Right lobe of liver (tissue), 6 donors: ENCODE results near the gene CCDC137. TPM values are rescaled to one million over a fixed set of nuclear protein-coding genes. Genes with fewer than 3 reads are reported as not detected.

ENCODE experiments used
- ATAC-seq, 4 donors: fragments of 200-7000 bp; cut with Tn5 transposase; one replicate each; pipeline ENCODE4 v1.9.1; 2020; ENCODE audit warnings: mild to moderate bottlenecking in 4 of 4, moderate library complexity in 4 of 4
- DNase-seq, 3 donors: peaks; one replicate each; pipeline ENCODE4 v3.0.0-alpha.2; 2020
- H3K27ac ChIP-seq, 3 donors: fragments of 200-600 bp; one replicate each; pipeline ENCODE4 v1.8.0; 2022
- H3K27me3 ChIP-seq, 2 donors: fragments of 200-600 bp; one replicate each; pipeline ENCODE4 v1.8.0; 2022
- H3K36me3 ChIP-seq, 4 donors: fragments of 200-600 bp; sonication (generic) in 1 of 4; one replicate each; pipeline versions ENCODE4 v1.5.1 to v1.8.0; 2017 to 2022; ENCODE audit warnings: control low read depth in 1 of 4
- H3K4me1 ChIP-seq, 4 donors: fragments of 200-600 bp; sonication (generic) in 1 of 4; one replicate each; pipeline versions ENCODE4 v1.5.1 to v1.8.0; 2017 to 2022; ENCODE audit warnings: control low read depth in 1 of 4
- H3K4me3 ChIP-seq, 3 donors: fragments of 200-600 bp; one replicate each; pipeline ENCODE4 v1.8.0; 2022
- H3K9me3 ChIP-seq, 4 donors: fragments of 200-600 bp; sonication (generic) in 1 of 4; one replicate each; pipeline versions ENCODE4 v1.5.1 to v1.8.0; 2017 to 2022; ENCODE audit warnings: control low read depth in 1 of 4
- CTCF ChIP-seq, 4 donors: fragments of 200-600 bp in 3 of 4; fragments of 450-650 bp in 1 of 4; IDR thresholded peaks; one replicate each; pipeline versions ENCODE4 v1.5.1 to v1.8.0; 2016 to 2022; ENCODE audit warnings: antibody characterized with exemption in 4 of 4, mild to moderate bottlenecking in 2 of 4
- POLR2A ChIP-seq: fragments of 450-650 bp; IDR thresholded peaks from one replicate; pipeline ENCODE4 v1.6.1; 2017; ENCODE audit warnings: antibody characterized with exemption, mild to moderate bottlenecking
- WGBS: methylation state at CpG from one replicate; pipeline ENCODE4 v1.1.6; 2018; ENCODE audit warnings: low coverage, low lambda C conversion rate; ENCODE audit not compliant: insufficient coverage; ENCODE audit errors: missing lambda C conversion rate; 5-methylcytosine and 5-hydroxymethylcytosine counted together
- intact Hi-C, 2 donors: fragments of 100-400 bp; cut with DNase I; formaldehyde crosslinking; loops; one replicate each; pipeline versions ENCODE4 v1.11.2 to v1.14.1; 2022
- total RNA-seq, 6 experiments: library from RNA; depleted of rRNA in 2 of 6; stranded (reverse); fragments of >200 nt in 2 of 6; fragmentation: NEBNext Ultra II Directional in 3 of 6; extraction: Animal tissue kit (Norgen Biotek cat#: 25700) in 3 of 6; gene quantifications; one replicate each; pipeline versions ENCODE4 v1.1.0 to v1.2.4, GENCODE V29; 2016 to 2023
- donor health status: DM: no; HTN: yes; CAD: no.
- donor health status: DM: no; HTN: no; CAD: no.
- donor health status: DM: no; HTN: no; CAD: no.
- donor health status: DM: no; HTN: yes; CAD: no.
- donor health status: DM: no; HTN: yes; CAD: no.

Gene CCDC137
- total RNA-seq, 6 experiments from 2014 or later: 5.5 to 35.0 (median 6.5) TPM

DNA sequence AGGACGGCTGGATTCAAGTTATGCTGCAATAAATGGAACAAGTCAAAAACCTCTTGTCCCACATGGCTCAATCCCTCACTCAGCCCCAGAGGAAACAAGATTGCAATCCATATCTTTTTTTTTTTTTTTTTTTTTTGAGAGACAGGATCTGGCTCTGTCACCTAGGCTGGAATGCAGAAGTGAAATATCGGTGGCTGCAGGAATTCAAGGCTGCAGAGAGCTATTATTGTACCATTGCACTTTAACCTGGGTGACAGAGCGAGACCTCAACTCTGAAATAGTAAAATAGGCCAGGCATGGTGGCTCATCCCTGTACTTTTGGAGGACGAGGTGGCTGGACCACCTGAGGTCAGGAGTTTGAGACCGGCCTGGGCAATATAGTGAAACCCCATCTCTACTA is 7.5 kb upstream of the CCDC137 start:
- H3K4me1 ChIP-seq: no peaks in the 10 kb centered on the region
- no peak for ATAC-seq
- no peaks in the 10 kb centered on the region for H3K36me3 ChIP-seq
- H3K9me3 ChIP-seq: no peaks in the 10 kb centered on the region
- no peak for DNase-seq
- intact Hi-C loops: no loop called here
- TF ChIP-seq POLR2A: no peak
- no peak for TF ChIP-seq CTCF (IDR thresholded peaks at IDR 0.05)
- no peak overlapping the region for H3K4me3 ChIP-seq
- no peaks in the 10 kb centered on the region for H3K27me3 ChIP-seq
- WGBS: 65% methylated on average over 5 of the region's 5 CpGs
- H3K27ac ChIP-seq: no peak overlapping the region

- H3K27me3 ChIP-seq: no peaks in the 10 kb centered on the region
- 85% methylated on average over 8 of the region's 9 CpGs for WGBS
- intact Hi-C loops: no loop called here
- H3K4me1 ChIP-seq: peaks cover 0 to 4% (median 1%) of the 10 kb centered on the region in 4 donors
- no peak overlapping the region for H3K27ac ChIP-seq
- TF ChIP-seq POLR2A (no peak), CTCF (IDR thresholded peaks at IDR 0.05) (no peak)
- no peak for DNase-seq
- ATAC-seq: no peak
- H3K36me3 ChIP-seq: peaks cover 0 to 5% (median 0%) of the 10 kb centered on the region in 4 donors
- H3K9me3 ChIP-seq: no peaks in the 10 kb centered on the region
- no peak overlapping the region for H3K4me3 ChIP-seq
Measured at GRCh38 chr17:81660441-81660840, 6.1 kb upstream of the CCDC137 start.

- TF ChIP-seq POLR2A (no peak), CTCF (IDR thresholded peaks at IDR 0.05) (no peak)
- DNase-seq (no peak), ATAC-seq (no peak)
- intact Hi-C loops: no loop called here
- peaks cover 0 to 5% (median 0%) of the 10 kb centered on the region in 4 donors for H3K36me3 ChIP-seq
- no peaks in the 10 kb centered on the region for H3K9me3 ChIP-seq
- no peak overlapping the region for H3K4me3 ChIP-seq
- WGBS: 94% methylated on average over 4 of the region's 4 CpGs
- H3K4me1 ChIP-seq: peaks cover 0 to 7% (median 3%) of the 10 kb centered on the region in 4 donors
- H3K27ac ChIP-seq: no peak overlapping the region
- H3K27me3 ChIP-seq: no peaks in the 10 kb centered on the region
Measured at GRCh38 chr17:81662002-81662401, 4.5 kb upstream of the CCDC137 start.

- Histone ChIP-seq H3K27ac (no peak overlapping the region), H3K4me3 (no peak overlapping the region), H3K27me3 (no peaks in the 10 kb centered on the region), H3K9me3 (no peaks in the 10 kb centered on the region), H3K36me3 (peaks cover 0 to 10% (median 0%) of the 10 kb centered on the region in 4 donors), H3K4me1 (peaks cover 0 to 15% (median 3%) of the 10 kb centered on the region in 4 donors)
- no peak for TF ChIP-seq CTCF (IDR thresholded peaks at IDR 0.05)
- no peak for TF ChIP-seq POLR2A
- DNase-seq: no peak
- no peak for ATAC-seq
- intact Hi-C loops: no loop called here
- no CpG with 5 or more reads among the region's 7 CpGs for WGBS
Measured at GRCh38 chr17:81664051-81664470, 2.5 kb upstream of the CCDC137 start.
